B cell (primary cell): Measurements from ENCODE around the gene CAMTA1. TPM values are rescaled to one million over a fixed set of nuclear protein-coding genes. Genes with fewer than 3 reads are reported as not detected.

Experiments used
- ATAC-seq: fragments of 200-7000 bp; cut with Tn5 transposase; one replicate; pipeline ENCODE4 v1.10.0; 2021; ENCODE audit warnings: low read depth, mild to moderate bottlenecking, moderate number of reproducible peaks, moderate library complexity
- CTCF ChIA-PET: fragments of 350-600 bp; sonication (Branson Sonifier 250); formaldehyde crosslinking; loops from one replicate; lab custom pipeline; 2021; ENCODE audit warnings: antibody characterized with exemption, inconsistent platforms; lab: Charles Lee
- POLR2A ChIA-PET: fragments of 350-600 bp; sonication (Branson Sonifier 250); formaldehyde crosslinking; loops from one replicate; lab custom pipeline; 2021; ENCODE audit warnings: antibody characterized with exemption; lab: Charles Lee
- DNase-seq: peaks from one replicate; pipeline ENCODE4 v3.0.0; 2013
- H2AFZ ChIP-seq: 2 replicates; pipeline ENCODE4 v1.6.1; 2012; ENCODE audit warnings: mild to moderate bottlenecking, low read depth, low read length; ENCODE audit not compliant: insufficient read depth, poor library complexity, severe bottlenecking
- H3K27ac ChIP-seq, 2 donors: 1 replicate in 1 of 2; 2 replicates in 1 of 2; pipeline ENCODE4 v1.5.1; 2012 to 2013; ENCODE audit warnings: low read length in 2 of 2, mild to moderate bottlenecking in 2 of 2, moderate library complexity in 1 of 2
- H3K27me3 ChIP-seq, 4 experiments: fragments of 200-600 bp in 1 of 4; sonication (generic) in 1 of 4; replicated peaks in 1 of 4; 1 replicate in 2 of 4; 2 replicates in 2 of 4; pipeline versions ENCODE4 v1.6.1 to v1.7.0; 2013 to 2016; ENCODE audit warnings: low read length in 3 of 4, mild to moderate bottlenecking in 2 of 4, mixed read lengths in 1 of 4, moderate library complexity in 1 of 4; ENCODE audit not compliant: insufficient read depth in 4 of 4, control insufficient read depth in 3 of 4; ENCODE audit errors: control extremely low read depth in 1 of 4
- H3K36me3 ChIP-seq, 2 experiments: replicated peaks in 1 of 2; 1 replicate in 1 of 2; 2 replicates in 1 of 2; pipeline versions ENCODE4 v1.6.1 to v1.7.1; 2013; ENCODE audit warnings: low read length in 1 of 2; ENCODE audit not compliant: insufficient read depth in 2 of 2, control insufficient read depth in 1 of 2; ENCODE audit errors: control extremely low read depth in 1 of 2, extremely low read depth in 1 of 2
- H3K4me1 ChIP-seq, 2 donors: fragments of 200-600 bp in 1 of 2; sonication (generic) in 1 of 2; 1 replicate in 1 of 2; 2 replicates in 1 of 2; pipeline versions ENCODE4 v1.5.1 to v1.6.1; 2013 to 2017; ENCODE audit warnings: low read length in 2 of 2; ENCODE audit not compliant: control insufficient read depth in 2 of 2, insufficient read depth in 2 of 2
- H3K4me2 ChIP-seq: replicated peaks from 2 replicates; pipeline ENCODE3; 2012; ENCODE audit warnings: mild to moderate bottlenecking, low read depth, low read length; ENCODE audit not compliant: poor library complexity, severe bottlenecking
- H3K4me3 ChIP-seq, 5 experiments: fragments of 200-600 bp in 1 of 5; sonication (generic) in 1 of 5; 1 replicate in 3 of 5; 2 replicates in 2 of 5; pipeline versions ENCODE4 v1.5.1 to v1.7.0; 2011 to 2016; ENCODE audit warnings: low read length in 4 of 5, mild to moderate bottlenecking in 4 of 5, low read depth in 2 of 5, control low read depth in 1 of 5, moderate library complexity in 1 of 5; ENCODE audit not compliant: insufficient read depth in 1 of 5; ENCODE audit errors: control extremely low read depth in 1 of 5, extremely low read depth in 1 of 5
- H3K79me2 ChIP-seq: fragments of 200-600 bp; sonication (generic); one replicate; pipeline ENCODE4 v1.6.0; 2016; ENCODE audit warnings: low read length; ENCODE audit not compliant: control insufficient read depth, insufficient read depth
- H3K9ac ChIP-seq: fragments of 200-600 bp; sonication (generic); 2 replicates; pipeline ENCODE4 v1.6.1; 2017; ENCODE audit warnings: mild to moderate bottlenecking, low read length, moderate library complexity
- H3K9me3 ChIP-seq, 3 donors: one replicate each; pipeline versions ENCODE4 v1.6.1 to v1.7.1; 2013; ENCODE audit warnings: low read length in 2 of 3; ENCODE audit not compliant: control insufficient read depth in 2 of 3, insufficient read depth in 1 of 3; ENCODE audit errors: control extremely low read depth in 1 of 3
- H4K20me1 ChIP-seq: 2 replicates; pipeline ENCODE4 v1.6.0; 2012; ENCODE audit warnings: mild to moderate bottlenecking, low read length; ENCODE audit not compliant: insufficient read depth, control insufficient read depth, poor library complexity, severe bottlenecking
- H3K27ac Mint-ChIP-seq: one replicate; pipeline ENCODE4 v1.8.0; 2021; ENCODE audit warnings: mixed read lengths
- H3K27me3 Mint-ChIP-seq: one replicate; pipeline ENCODE4 v1.8.0; 2021; ENCODE audit warnings: mixed read lengths
- H3K4me1 Mint-ChIP-seq: one replicate; pipeline ENCODE4 v1.8.0; 2021; ENCODE audit warnings: mixed read lengths
- H3K4me3 Mint-ChIP-seq: one replicate; pipeline ENCODE4 v1.8.0; 2021; ENCODE audit warnings: mixed read lengths
- H3K9me3 Mint-ChIP-seq: one replicate; pipeline ENCODE4 v1.8.0; 2022; ENCODE audit warnings: mixed read lengths; ENCODE audit not compliant: insufficient read depth
- CTCF ChIP-seq: fragments of 200-600 bp; IDR thresholded peaks from one replicate; pipeline ENCODE4 v1.8.0; 2022; ENCODE audit warnings: antibody characterized with exemption, mild to moderate bottlenecking
- EZH2 ChIP-seq: IDR thresholded peaks from 2 replicates; pipeline ENCODE4 v1.6.1; 2012; ENCODE audit warnings: borderline replicate concordance, low read depth, mild to moderate bottlenecking, moderate library complexity, low read length; ENCODE audit not compliant: insufficient read depth, poor library complexity, severe bottlenecking
- WGBS: methylation state at CpG from one replicate; pipeline ENCODE4 v1.1.5; 2013; ENCODE audit warnings: missing lambda C conversion rate; ENCODE audit not compliant: insufficient coverage; 5-methylcytosine and 5-hydroxymethylcytosine counted together
- intact Hi-C: fragments of 100-400 bp; cut with micrococcal nuclease; formaldehyde crosslinking; loops from one replicate; pipeline ENCODE4 v1.10.0; 2022
- polyA plus RNA-seq: library from polyadenylated mRNA; depleted of rRNA; stranded (reverse); fragments of >200 nt; gene quantifications from 2 replicates; pipeline ENCODE4 v1.2.3, GENCODE V29; 2012
- total RNA-seq, 2 donors: library from RNA; stranded (reverse); fragments of 120-200 nt in 1 of 2; gene quantifications; 1 replicate in 1 of 2; 2 replicates in 1 of 2; pipeline versions ENCODE4 v1.2.3 to v1.2.4, GENCODE V29; 2013 to 2022

CAMTA1 gene
- total and polyA plus RNA-seq, 2 donors (not counting 1 experiment from before 2014, with no cell fraction given): 42.2 to 45.7 TPM

GRCh38 chr1:7436056-7437005, 651.1 kb downstream of the CAMTA1 start:
- 79% methylated on average over 19 of the region's 20 CpGs for WGBS
- POLR2A ChIA-PET: no interaction called here

More at GRCh38 chr1:7436056-7437005, 651.1 kb downstream of the CAMTA1 start:
- no peak overlapping the region for H3K4me3 Mint-ChIP-seq
- Histone ChIP-seq H3K4me3 (no peak overlapping the region), H3K4me1 (no peaks in the 10 kb centered on the region), H3K79me2 (no peaks in the 10 kb centered on the region), H4K20me1 (no peaks in the 10 kb centered on the region), H3K9ac (no peak overlapping the region), H3K4me2 (no peak overlapping the region), H3K27ac (no peak overlapping the region), H3K36me3 (no peaks in the 10 kb centered on the region), H3K9me3 (peaks cover 0 to 14% (median 0%) of the 10 kb centered on the region in 3 donors), H2AFZ (no peak overlapping the region), H3K27me3 (no peaks in the 10 kb centered on the region)
- no peak for TF ChIP-seq EZH2
- TF ChIP-seq CTCF: no peak
- no peaks in the 10 kb centered on the region for H3K4me1 Mint-ChIP-seq
- ATAC-seq: no peak
- H3K27me3 Mint-ChIP-seq: peaks cover 3% of the 10 kb centered on the region
- no peak for DNase-seq
- intact Hi-C loops: no loop called here
- H3K27ac Mint-ChIP-seq: no peak overlapping the region
- H3K9me3 Mint-ChIP-seq: peaks cover 4% of the 10 kb centered on the region
- CTCF ChIA-PET: no interaction called here
